Measurements from ENCODE around the gene JHY. TPM values are rescaled to one million over a fixed set of nuclear protein-coding genes. Genes with fewer than 3 reads are reported as not detected.
A peak's percentile ranks its signal among the peaks of the same experiment; 100 is the strongest.

The JHY gene
- total RNA-seq, 1 experiment from 2014 or later, result 0.79 TPM

GRCh38 chr11:123006860-123007542, 124.4 kb downstream of the JHY start:
- no peaks in the 10 kb centered on the region for H3K9me3 Mint-ChIP-seq
- H2BK5ac ChIP-seq (ENCODE audit: insufficient read length, low read length), result no peak overlapping the region
- no peak overlapping the region for H2BK15ac ChIP-seq (ENCODE audit: low read depth, low read length)
- no peak overlapping the region for H2BK120ac ChIP-seq (ENCODE audit: low read depth, low read length, poor library complexity, severe bottlenecking)
- no peak overlapping the region for H3T11ph ChIP-seq (ENCODE audit: low read length)
- H4K5ac ChIP-seq (ENCODE audit: insufficient read length, low read depth, low read length), result no peak overlapping the region
- DNase-seq, result no peak
- no peaks in the 10 kb centered on the region for H3K23me2 ChIP-seq (ENCODE audit: insufficient read length, low read depth, low read length, poor library complexity, severe bottlenecking)
- no peak overlapping the region for H2BK12ac ChIP-seq (ENCODE audit: insufficient read length, low read depth, low read length)
- no peak overlapping the region for H3K27ac ChIP-seq (ENCODE audit: insufficient read length, low read depth, low read length)
- no peak overlapping the region for H3K4me2 ChIP-seq (ENCODE audit: insufficient read depth, insufficient read length, low read length)
- H2BK20ac ChIP-seq (ENCODE audit: low read depth, low read length, poor library complexity, severe bottlenecking), result no peak overlapping the region
- H3K9ac ChIP-seq (ENCODE audit: extremely low read depth, insufficient read length, low read length), result no peak overlapping the region
- H2AFZ ChIP-seq (ENCODE audit: low read length), result no peak overlapping the region
- no CpG with 5 or more reads among the region's 5 CpGs for WGBS (ENCODE audit: extremely low coverage, insufficient read length, low lambda C conversion rate)
- H4K8ac ChIP-seq (replicated peaks; ENCODE audit: insufficient read length, low read depth, low read length), result no peak overlapping the region
- no peak overlapping the region for H3K18ac ChIP-seq (ENCODE audit: insufficient read length, low read depth, low read length)
- H3K79me2 ChIP-seq (ENCODE audit: insufficient read depth, low read length), result no peaks in the 10 kb centered on the region
- peak overlapping the region in 1 of 3 experiments; percentile 9; a peak in 1 of 7 replicates for H3K27ac Mint-ChIP-seq
- H3K4me3 Mint-ChIP-seq, result no peak overlapping the region
- no peak overlapping the region for H4K91ac ChIP-seq (ENCODE audit: insufficient read length, low read depth, low read length)
- no peaks in the 10 kb centered on the region for H3K27me3 ChIP-seq (ENCODE audit: insufficient read depth, low read length)
- no peaks in the 10 kb centered on the region for H3K9me3 ChIP-seq (ENCODE audit: control insufficient read depth, low read depth, low read length)
- no peaks in the 10 kb centered on the region for H3K36me3 Mint-ChIP-seq (ENCODE audit: insufficient read depth in 1 of 3, low read depth in 3 of 3)
- H3K14ac ChIP-seq (ENCODE audit: insufficient read depth, low read length), result no peak overlapping the region
- H3K56ac ChIP-seq (ENCODE audit: insufficient read length, low read depth, low read length), result no peak overlapping the region
- H3K27me3 Mint-ChIP-seq (ENCODE audit: low read depth), result peaks cover under 1% of the 10 kb centered on the region
- peaks cover 18% of the 10 kb centered on the region in 2 experiments for H3K4me1 Mint-ChIP-seq
- H3K4me1 ChIP-seq (ENCODE audit: insufficient read depth, low read length), result no peaks in the 10 kb centered on the region; the same call in 1 of the 2 replicates
- H4K20me1 ChIP-seq (ENCODE audit: control insufficient read depth, insufficient read depth, insufficient read length), result no peaks in the 10 kb centered on the region
- no peak overlapping the region for H2AK5ac ChIP-seq (ENCODE audit: insufficient read length, low read length)
- no peak overlapping the region for H3K4ac ChIP-seq (ENCODE audit: low read depth, low read length)
- H3K23ac ChIP-seq (ENCODE audit: insufficient read length, low read depth, low read length), result no peak overlapping the region
- peak; percentile 35; the same call in 2 of the 3 replicates for TF ChIP-seq CTCF (conservative IDR thresholded peaks at IDR 0.05)
- H3K79me1 ChIP-seq (ENCODE audit: insufficient read depth, low read depth, low read length, poor library complexity, severe bottlenecking), result no peaks in the 10 kb centered on the region

Other genes starting within 250 kb of the JHY start
- 7.1 and 8.0 TPM in 2 replicates for gene UBASH3B, start 227.0 kb upstream of the JHY start, total RNA-seq (2021)
- not detected in 2 replicates for gene CRTAM, start 44.3 kb upstream of the JHY start, total RNA-seq (2021)
- gene BSX, start 99.1 kb downstream of the JHY start, total RNA-seq (2021), result not detected in 2 replicates
- gene HSPA8, start 179.4 kb downstream of the JHY start, total RNA-seq (2021), result 2,142 and 2,160 TPM in 2 replicates